ENCODE results near the gene GALNT10.

The GALNT10 gene

GRCh38 chr5:154329519-154330040 is 139.0 kb downstream of the GALNT10 start:
- no peak for DNase-seq

GRCh38 chr5:154330097-154330667 is 139.6 kb downstream of the GALNT10 start:
- no peak for DNase-seq

GRCh38 chr5:154331232-154331631 is 140.7 kb downstream of the GALNT10 start:
- DNase-seq: no peak

GRCh38 chr5:154331924-154332323 is 141.4 kb downstream of the GALNT10 start:
- DNase-seq: no peak

- DNase-seq: no peak
Measured at GRCh38 chr5:154332451-154332850, 141.9 kb downstream of the GALNT10 start.

GRCh38 chr5:154333016-154333415 is 142.5 kb downstream of the GALNT10 start:
- DNase-seq: no peak

- no peak for DNase-seq
Measured at GRCh38 chr5:154334406-154335064, 144.0 kb downstream of the GALNT10 start.

- DNase-seq: no peak
Measured at GRCh38 chr5:154335065-154335448, 144.5 kb downstream of the GALNT10 start.

- no peak for DNase-seq
Measured at GRCh38 chr5:154341620-154342019, 151.1 kb downstream of the GALNT10 start.

GRCh38 chr5:154342211-154342610 is 151.7 kb downstream of the GALNT10 start:
- DNase-seq: no peak

GRCh38 chr5:154342963-154343362 is 152.4 kb downstream of the GALNT10 start:
- no peak for DNase-seq

- DNase-seq: no peak
Measured at GRCh38 chr5:154344461-154344860, 153.9 kb downstream of the GALNT10 start.

- DNase-seq: no peak
Measured at GRCh38 chr5:154345255-154345952, 154.9 kb downstream of the GALNT10 start.

GRCh38 chr5:154346427-154346826 is 155.9 kb downstream of the GALNT10 start:
- DNase-seq: no peak

- DNase-seq: no peak
Measured at GRCh38 chr5:154349626-154350264, 159.2 kb downstream of the GALNT10 start.

GRCh38 chr5:154351141-154351540 is 160.6 kb downstream of the GALNT10 start:
- DNase-seq: no peak

- no peak for DNase-seq
Measured at GRCh38 chr5:154351566-154351965, 161.0 kb downstream of the GALNT10 start.

- no peak for DNase-seq
Measured at GRCh38 chr5:154352960-154353548, 162.5 kb downstream of the GALNT10 start.

- DNase-seq: no peak
Measured at GRCh38 chr5:154355129-154355611, 164.6 kb downstream of the GALNT10 start.

GRCh38 chr5:154356020-154356655 is 165.6 kb downstream of the GALNT10 start:
- no peak for DNase-seq

- DNase-seq: no peak
Measured at GRCh38 chr5:154356958-154357357, 166.4 kb downstream of the GALNT10 start.

- DNase-seq: no peak
Measured at GRCh38 chr5:154358516-154359220, 168.1 kb downstream of the GALNT10 start.

Data from effector CD4-positive, alpha-beta T cell (primary cell).